Esophagus squamous epithelium (tissue), 5 donors: ENCODE results near the gene NPPB. TPM values are rescaled to one million over a fixed set of nuclear protein-coding genes. Genes with fewer than 3 reads are reported as not detected.

Experiments used
- DNase-seq: peaks from one replicate; lab custom pipeline; 2025; lab: John Stamatoyannopoulos, UW
- H3K27ac ChIP-seq, 4 donors: fragments of 200-600 bp; sonication (generic); one replicate each; pipeline ENCODE4 v1.5.1; 2016 to 2019; ENCODE audit warnings: mild to moderate bottlenecking in 1 of 4
- H3K27me3 ChIP-seq, 4 donors: fragments of 200-600 bp; sonication (generic); 1 replicate in 3 of 4; 2 replicates in 1 of 4; pipeline versions ENCODE4 v1.5.1 to v1.6.0; 2017 to 2021; ENCODE audit warnings: antibody characterized with exemption in 1 of 4
- H3K36me3 ChIP-seq, 3 donors: fragments of 200-600 bp; sonication (generic); one replicate each; pipeline ENCODE4 v1.5.1; 2016 to 2019
- H3K4me1 ChIP-seq, 3 donors: fragments of 200-600 bp; sonication (generic); one replicate each; pipeline ENCODE4 v1.5.1; 2017 to 2019
- H3K4me3 ChIP-seq, 4 donors: fragments of 200-600 bp; sonication (generic); 1 replicate in 3 of 4; 2 replicates in 1 of 4; pipeline ENCODE4 v1.5.1; 2016 to 2019; ENCODE audit warnings: mild to moderate bottlenecking in 2 of 4, moderate library complexity in 1 of 4
- H3K9me3 ChIP-seq, 3 donors: fragments of 200-600 bp; sonication (generic); one replicate each; pipeline ENCODE4 v1.5.1; 2016 to 2019
- POLR2A ChIP-seq, 4 donors: fragments of 450-650 bp; IDR thresholded peaks; one replicate each; pipeline ENCODE4 v1.6.1; 2017; ENCODE audit warnings: antibody characterized with exemption in 4 of 4, mild to moderate bottlenecking in 4 of 4, moderate library complexity in 3 of 4
- WGBS, 2 donors: methylation state at CpG; one replicate each; pipeline ENCODE4 v1.1.5; 2018; 5-methylcytosine and 5-hydroxymethylcytosine counted together
- intact Hi-C: fragments of 100-400 bp; cut with DNase I; formaldehyde crosslinking; loops from one replicate; pipeline ENCODE4 v1.15.0; 2022
- total RNA-seq, 4 donors: library from RNA; depleted of rRNA; stranded (reverse); fragments of >200 nt; gene quantifications; one replicate each; pipeline ENCODE4 v1.1.0, GENCODE V29; 2016
- TF ChIP-seq, protein P1 (sequence below), 6 experiments: fragments of 450-650 bp in 4 of 6; fragments of 200-600 bp in 2 of 6; sonication (generic) in 2 of 6; IDR thresholded peaks; one replicate each; pipeline ENCODE4 v1.5.1; 2016 to 2019; ENCODE audit warnings: antibody characterized with exemption in 6 of 6, mild to moderate bottlenecking in 4 of 6, moderate library complexity in 4 of 6
- donor health status: DM: yes; HTN: yes; CAD: no.

The NPPB gene
- total RNA-seq, 4 donors from 2014 or later = not detected

DNA sequence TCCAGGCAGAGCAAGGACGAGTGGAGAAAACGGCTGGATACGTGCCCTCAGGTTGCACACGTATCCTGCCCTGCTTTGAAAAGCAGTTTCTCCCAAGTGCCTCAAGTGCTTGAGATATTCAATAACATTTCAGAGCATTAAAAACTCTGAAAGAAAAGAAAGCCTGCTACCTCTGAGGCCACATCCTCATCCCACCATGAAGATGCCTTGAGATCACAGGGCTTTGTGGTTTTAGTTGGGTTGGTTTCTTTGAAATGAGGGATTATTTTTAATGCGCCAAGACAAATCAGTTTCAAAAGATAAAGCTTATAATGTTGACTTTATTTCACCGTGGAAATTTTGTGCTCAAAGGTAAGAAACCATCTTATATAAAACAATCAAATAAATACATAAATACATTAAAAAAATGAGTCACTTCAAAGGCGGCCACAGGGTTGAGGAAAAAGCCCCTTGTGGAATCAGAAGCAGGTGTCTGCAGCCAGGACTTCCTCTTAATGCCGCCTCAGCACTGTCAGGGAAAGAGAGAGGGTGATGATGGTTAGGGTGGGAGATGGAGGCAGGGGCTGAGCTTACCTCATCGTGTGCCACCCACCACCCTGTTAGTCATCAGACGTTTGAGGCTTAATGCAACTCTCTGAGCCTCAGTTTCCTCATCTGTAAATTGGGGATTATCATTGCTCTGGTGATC, 1.4 kb downstream of the NPPB start:
- Histone ChIP-seq H3K9me3 (no peaks in the 10 kb centered on the region), H3K36me3 (no peaks in the 10 kb centered on the region), H3K4me3 (no peak overlapping the region), H3K4me1 (peaks cover 0 to 9% (median 0%) of the 10 kb centered on the region in 3 donors), H3K27me3 (peaks cover 0 to 92% (median 12%) of the 10 kb centered on the region in 4 donors), H3K27ac (no peak overlapping the region)
- intact Hi-C loops = no loop called here
- no peak for DNase-seq
- WGBS, 2 donors = 18 to 19% methylated on average over 10 of the region's 10 CpGs
- no peak for TF ChIP-seq POLR2A (IDR thresholded peaks at IDR 0.05)
- TF ChIP-seq, protein P1, sequence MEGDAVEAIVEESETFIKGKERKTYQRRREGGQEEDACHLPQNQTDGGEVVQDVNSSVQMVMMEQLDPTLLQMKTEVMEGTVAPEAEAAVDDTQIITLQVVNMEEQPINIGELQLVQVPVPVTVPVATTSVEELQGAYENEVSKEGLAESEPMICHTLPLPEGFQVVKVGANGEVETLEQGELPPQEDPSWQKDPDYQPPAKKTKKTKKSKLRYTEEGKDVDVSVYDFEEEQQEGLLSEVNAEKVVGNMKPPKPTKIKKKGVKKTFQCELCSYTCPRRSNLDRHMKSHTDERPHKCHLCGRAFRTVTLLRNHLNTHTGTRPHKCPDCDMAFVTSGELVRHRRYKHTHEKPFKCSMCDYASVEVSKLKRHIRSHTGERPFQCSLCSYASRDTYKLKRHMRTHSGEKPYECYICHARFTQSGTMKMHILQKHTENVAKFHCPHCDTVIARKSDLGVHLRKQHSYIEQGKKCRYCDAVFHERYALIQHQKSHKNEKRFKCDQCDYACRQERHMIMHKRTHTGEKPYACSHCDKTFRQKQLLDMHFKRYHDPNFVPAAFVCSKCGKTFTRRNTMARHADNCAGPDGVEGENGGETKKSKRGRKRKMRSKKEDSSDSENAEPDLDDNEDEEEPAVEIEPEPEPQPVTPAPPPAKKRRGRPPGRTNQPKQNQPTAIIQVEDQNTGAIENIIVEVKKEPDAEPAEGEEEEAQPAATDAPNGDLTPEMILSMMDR (IDR thresholded peaks at IDR 0.05) = no peak

DNA sequence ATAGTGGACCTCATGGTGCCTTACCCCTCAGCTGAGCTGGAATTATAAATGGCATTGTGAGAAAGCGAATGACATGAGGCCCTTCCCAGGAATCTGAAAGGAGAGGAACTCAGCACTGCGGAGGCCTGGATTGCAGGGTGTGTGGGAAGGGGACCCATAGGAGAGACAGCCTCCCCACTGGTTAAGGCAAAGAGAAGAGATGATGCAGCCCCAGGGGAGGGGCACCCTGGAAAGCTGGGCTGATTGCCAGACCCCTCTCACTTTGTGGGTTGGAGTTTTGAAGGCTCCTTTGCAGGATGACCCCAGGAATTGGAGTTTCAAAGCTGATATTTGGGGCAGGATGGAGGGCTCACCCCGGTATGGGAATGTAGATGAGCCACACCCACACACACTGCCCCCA, 2.0 kb downstream of the NPPB start:
- H3K27me3 ChIP-seq = peaks cover 0 to 86% (median 12%) of the 10 kb centered on the region in 4 donors

DNA sequence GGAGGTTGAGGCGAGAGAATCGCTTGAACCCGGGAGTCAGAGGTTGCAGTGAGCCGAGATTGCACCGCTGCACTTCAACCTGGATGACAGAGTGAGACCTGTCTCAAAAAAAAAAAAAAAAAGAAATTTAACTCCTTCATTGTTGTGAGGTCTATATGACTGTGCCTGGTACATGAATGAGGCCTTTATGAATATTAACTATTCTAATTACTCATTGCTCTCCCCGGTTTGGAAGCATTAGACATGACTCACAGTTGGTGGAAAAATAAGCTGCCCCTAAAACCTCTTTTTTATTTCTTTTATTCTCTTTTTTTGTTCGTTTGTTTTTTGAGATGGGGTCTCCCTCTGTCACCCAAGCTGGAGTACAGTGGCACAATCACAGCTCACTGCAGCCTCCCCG, 3.3 kb downstream of the NPPB start:
- Histone ChIP-seq H3K27me3 (peaks cover 0 to 83% (median 12%) of the 10 kb centered on the region in 4 donors), H3K9me3 (no peaks in the 10 kb centered on the region), H3K36me3 (no peaks in the 10 kb centered on the region), H3K4me3 (no peak overlapping the region), H3K4me1 (peaks cover 0 to 9% (median 0%) of the 10 kb centered on the region in 3 donors), H3K27ac (no peak overlapping the region)
- intact Hi-C loops = no loop called here
- WGBS, 2 donors = 34 to 42% methylated on average over 8 of the region's 8 CpGs
- TF ChIP-seq POLR2A (IDR thresholded peaks at IDR 0.05) = no peak
- TF ChIP-seq, protein P1 (IDR thresholded peaks at IDR 0.05) = no peak
- no peak for DNase-seq

More for the DNA sequence above, 2.0 kb downstream of the NPPB start:
- DNase-seq = no peak
- intact Hi-C loops = no loop called here
- Histone ChIP-seq H3K27ac (no peak overlapping the region), H3K9me3 (no peaks in the 10 kb centered on the region), H3K36me3 (no peaks in the 10 kb centered on the region), H3K4me1 (peaks cover 0 to 9% (median 0%) of the 10 kb centered on the region in 3 donors), H3K4me3 (no peak overlapping the region)
- no peak for TF ChIP-seq POLR2A (IDR thresholded peaks at IDR 0.05)
- TF ChIP-seq, protein P1 (IDR thresholded peaks at IDR 0.05) = no peak
- WGBS, 2 donors = 41 to 58% methylated on average over 3 of the region's 3 CpGs

DNA sequence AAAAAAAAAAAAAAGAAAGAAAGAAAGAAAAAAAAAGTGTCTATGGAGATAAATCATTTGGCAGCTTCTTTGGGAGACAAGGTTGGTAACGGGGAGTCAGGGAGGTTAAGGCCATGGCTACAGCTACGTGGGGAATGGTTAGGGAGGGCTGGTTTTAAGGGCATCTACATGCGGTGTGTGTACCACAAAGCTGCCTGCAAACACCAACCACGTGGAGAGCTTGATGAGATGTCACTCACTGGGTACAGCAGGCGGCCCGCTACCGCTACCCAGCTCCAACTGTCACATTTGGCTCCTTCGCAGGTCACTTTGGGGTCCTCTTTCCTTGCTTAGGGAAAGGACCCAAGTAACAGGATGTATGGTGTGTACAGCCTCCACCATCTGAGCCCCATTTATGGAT, 4.2 kb downstream of the NPPB start:
- intact Hi-C loops = no loop called here
- 34 to 49% methylated on average over 4 to 8 of the region's 8 CpGs for WGBS, 2 donors
- Histone ChIP-seq H3K4me1 (peaks cover 0 to 9% (median 0%) of the 10 kb centered on the region in 3 donors), H3K27ac (no peak overlapping the region), H3K36me3 (no peaks in the 10 kb centered on the region), H3K27me3 (peaks cover 0 to 75% (median 9%) of the 10 kb centered on the region in 4 donors), H3K9me3 (no peaks in the 10 kb centered on the region), H3K4me3 (no peak overlapping the region)
- TF ChIP-seq POLR2A (IDR thresholded peaks at IDR 0.05) = no peak
- TF ChIP-seq, protein P1 (IDR thresholded peaks at IDR 0.05) = no peak
- DNase-seq = no peak

DNA sequence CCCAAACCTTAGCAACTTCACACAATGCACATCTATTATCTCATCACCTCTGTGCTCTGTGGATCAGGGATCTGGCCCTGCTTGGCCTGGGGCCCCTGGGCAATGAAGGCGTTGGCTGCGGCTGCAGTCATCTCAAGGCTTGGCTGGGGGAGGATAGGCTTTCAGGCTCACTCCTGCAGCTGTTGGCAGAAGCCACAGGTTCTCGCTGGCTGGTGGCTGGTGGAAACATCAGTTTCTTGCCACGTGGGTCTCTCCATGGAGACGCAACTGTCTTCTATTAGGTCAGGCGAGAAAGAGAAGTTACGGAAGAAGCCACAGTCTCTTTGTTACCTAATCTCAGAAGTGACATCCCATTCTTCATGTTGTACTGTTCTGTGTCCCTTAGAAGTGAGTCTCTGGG, 7.6 kb downstream of the NPPB start:
- H3K4me1 ChIP-seq = no peaks in the 10 kb centered on the region
- intact Hi-C loops = no loop called here
- 34 to 69% methylated on average over 4 to 5 of the region's 7 CpGs for WGBS, 2 donors
- DNase-seq = no peak
- H3K27ac ChIP-seq = no peak overlapping the region
- H3K4me3 ChIP-seq = no peak overlapping the region
- peaks cover 0 to 41% (median 0%) of the 10 kb centered on the region in 4 donors for H3K27me3 ChIP-seq
- H3K9me3 ChIP-seq = no peaks in the 10 kb centered on the region
- H3K36me3 ChIP-seq = peaks cover 0 to 17% (median 0%) of the 10 kb centered on the region in 3 donors
- TF ChIP-seq POLR2A (IDR thresholded peaks at IDR 0.05) = no peak
- TF ChIP-seq, protein P1 (IDR thresholded peaks at IDR 0.05) = no peak
